Colonic mucosa (tissue), 4 donors: ENCODE results near the gene APOD. TPM values are rescaled to one million over a fixed set of nuclear protein-coding genes. Genes with fewer than 3 reads are reported as not detected.
"Not testable (repeated sequence)": the region's sequence is repeated elsewhere in the genome, so short reads cannot be mapped to it uniquely, and the experiment has no call there.

Source experiments
- DNase-seq: peaks from one replicate; pipeline ENCODE4 v3.0.0-alpha.2; 2020
- H3K27ac ChIP-seq: fragments of 200-600 bp; one replicate; pipeline ENCODE4 v1.8.0; 2021
- H3K27me3 ChIP-seq: fragments of 200-600 bp; one replicate; pipeline ENCODE4 v1.8.0; 2021
- H3K36me3 ChIP-seq: fragments of 200-600 bp; one replicate; pipeline ENCODE4 v1.8.0; 2021
- H3K4me1 ChIP-seq: fragments of 200-600 bp; one replicate; pipeline ENCODE4 v1.8.0; 2021; ENCODE audit warnings: mild to moderate bottlenecking
- H3K4me3 ChIP-seq: fragments of 200-600 bp; one replicate; pipeline ENCODE4 v1.8.0; 2021
- H3K9ac ChIP-seq, 2 donors: one replicate each; pipeline ENCODE4 v1.7.0; 2013; ENCODE audit warnings: control low read depth in 2 of 2, low read depth in 2 of 2, low read length in 2 of 2
- H3K9me3 ChIP-seq: fragments of 200-600 bp; one replicate; pipeline ENCODE4 v1.8.0; 2021
- CTCF ChIP-seq: fragments of 200-600 bp; IDR thresholded peaks from one replicate; pipeline ENCODE4 v1.8.0; 2022; ENCODE audit warnings: antibody characterized with exemption, mild to moderate bottlenecking
- intact Hi-C: fragments of 100-400 bp; cut with DNase I; formaldehyde crosslinking; loops from one replicate; pipeline ENCODE4 v1.14.1; 2022
- total RNA-seq, 2 donors: library from RNA; stranded (reverse); fragmentation: NEBNext Ultra II Directional in 1 of 2; extraction: Animal tissue kit (Norgen Biotek cat#: 25700) in 1 of 2; gene quantifications; one replicate each; pipeline ENCODE4 v1.2.1, GENCODE V29; 2021
- donor health status: healthy.
- donor health status: DM: no; HTN: no; CAD: no.
- donor health status: DM: no; HTN: no; CAD: no.

Gene APOD
- 10 to 100 TPM in 1 of 2 donors, 1 to 10 TPM in 1; 7.2 to 13.1 TPM for total RNA-seq

GRCh38 chr3:195583831-195584542 lies at the start of gene APOD:
Gene APOD, minus strand, starts transcription at chr3:195583940. Its CDS starts 4,479 bp downstream, at chr3:195579461.
- intact Hi-C loops = no loop called here
- TF ChIP-seq CTCF = no peak
- Histone ChIP-seq H3K4me1 (no peaks in the 10 kb centered on the region), H3K9ac (no peak within 1 kb of the TSS), H3K36me3 (no peaks in the 10 kb centered on the region), H3K9me3 (no peaks in the 10 kb centered on the region), H3K27me3 (no peaks in the 10 kb centered on the region), H3K4me3 (no peak within 1 kb of the TSS), H3K27ac (no peak within 1 kb of the TSS)
- DNase-seq = peak; percentile 74

- not testable (repeated sequence) for DNase-seq
These were observed 49.6 kb upstream of the APOD start for GRCh38 chr3:195633351-195633750.

GRCh38 chr3:195632501-195633185 lies 48.9 kb upstream of the APOD start:
- DNase-seq = not testable (repeated sequence)

More at GRCh38 chr3:195633351-195633750, 49.6 kb upstream of the APOD start:
- H3K9ac ChIP-seq, intact Hi-C loops, H3K36me3 ChIP-seq, H3K9me3 ChIP-seq, H3K4me1 ChIP-seq, H3K4me3 ChIP-seq, H3K27ac ChIP-seq, H3K27me3 ChIP-seq: not testable (repeated sequence)

GRCh38 chr3:195632046-195632445 lies 48.3 kb upstream of the APOD start:
- intact Hi-C loops, DNase-seq, H3K36me3 ChIP-seq, H3K4me3 ChIP-seq, H3K27ac ChIP-seq, H3K9me3 ChIP-seq, H3K9ac ChIP-seq, H3K4me1 ChIP-seq, H3K27me3 ChIP-seq: not testable (repeated sequence)

More at GRCh38 chr3:195632501-195633185, 48.9 kb upstream of the APOD start:
- H3K27ac ChIP-seq, H3K36me3 ChIP-seq, intact Hi-C loops, H3K9ac ChIP-seq, H3K9me3 ChIP-seq, H3K4me3 ChIP-seq, H3K27me3 ChIP-seq, H3K4me1 ChIP-seq: not testable (repeated sequence)

- H3K36me3 ChIP-seq, H3K4me1 ChIP-seq, H3K27ac ChIP-seq, H3K27me3 ChIP-seq, H3K9me3 ChIP-seq, H3K4me3 ChIP-seq, H3K9ac ChIP-seq, DNase-seq, intact Hi-C loops: not testable (repeated sequence)
These were observed 47.3 kb upstream of the APOD start for GRCh38 chr3:195630938-195631495.

GRCh38 chr3:195630086-195630917 lies 46.6 kb upstream of the APOD start:
- H3K27me3 ChIP-seq, intact Hi-C loops, H3K9me3 ChIP-seq, H3K4me1 ChIP-seq, H3K36me3 ChIP-seq, H3K9ac ChIP-seq, H3K27ac ChIP-seq, DNase-seq, H3K4me3 ChIP-seq: not testable (repeated sequence)

- H3K27me3 ChIP-seq, intact Hi-C loops, DNase-seq, H3K36me3 ChIP-seq, H3K27ac ChIP-seq, H3K9ac ChIP-seq, H3K4me3 ChIP-seq, H3K9me3 ChIP-seq, H3K4me1 ChIP-seq: not testable (repeated sequence)
These were observed 45.9 kb upstream of the APOD start for GRCh38 chr3:195629682-195630081.

- H3K9ac ChIP-seq, H3K36me3 ChIP-seq, DNase-seq: not testable (repeated sequence)
These were observed 44.7 kb upstream of the APOD start for GRCh38 chr3:195628386-195628920.

GRCh38 chr3:195627515-195628385 lies 44.0 kb upstream of the APOD start:
- H3K9me3 ChIP-seq, H3K36me3 ChIP-seq, H3K27me3 ChIP-seq, DNase-seq, H3K9ac ChIP-seq, H3K4me1 ChIP-seq, H3K4me3 ChIP-seq, H3K27ac ChIP-seq, intact Hi-C loops: not testable (repeated sequence)

More at GRCh38 chr3:195628386-195628920, 44.7 kb upstream of the APOD start:
- H3K27ac ChIP-seq, H3K27me3 ChIP-seq, intact Hi-C loops, H3K9me3 ChIP-seq, H3K4me1 ChIP-seq, H3K4me3 ChIP-seq: not testable (repeated sequence)

GRCh38 chr3:195624603-195625560 lies 41.1 kb upstream of the APOD start:
- H3K27me3 ChIP-seq, H3K9ac ChIP-seq, intact Hi-C loops, H3K4me3 ChIP-seq, H3K27ac ChIP-seq, H3K4me1 ChIP-seq, DNase-seq, H3K9me3 ChIP-seq, H3K36me3 ChIP-seq: not testable (repeated sequence)
